Measurements from ENCODE around the gene ITGA3. TPM values are rescaled to one million over a fixed set of nuclear protein-coding genes. Genes with fewer than 3 reads are reported as not detected.

ITGA3 gene
- polyA plus RNA-seq, 3 donors = 89.8 to 104 (median 95.0) TPM

DNA sequence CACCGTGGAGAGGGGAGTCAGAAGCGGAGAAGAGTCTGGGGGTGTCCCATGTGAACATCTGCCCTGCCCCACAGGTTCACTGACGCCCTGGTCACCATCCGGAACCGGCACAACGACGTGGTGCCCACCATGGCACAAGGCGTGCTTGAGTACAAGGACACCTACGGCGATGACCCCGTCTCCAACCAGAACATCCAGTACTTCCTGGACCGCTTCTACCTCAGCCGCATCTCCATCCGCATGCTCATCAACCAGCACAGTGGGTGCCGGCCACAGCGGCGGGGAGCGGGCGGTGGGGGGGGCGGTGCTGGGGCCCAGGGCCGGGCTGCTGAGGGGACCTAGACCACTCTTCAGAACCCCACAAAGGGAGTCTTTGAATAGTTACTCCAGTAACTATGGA, 49.9 kb downstream of the ITGA3 start:
- DNase-seq (ENCODE audit: low read depth in 3 of 3, low spot score in 2 of 3) = no peak

DNA sequence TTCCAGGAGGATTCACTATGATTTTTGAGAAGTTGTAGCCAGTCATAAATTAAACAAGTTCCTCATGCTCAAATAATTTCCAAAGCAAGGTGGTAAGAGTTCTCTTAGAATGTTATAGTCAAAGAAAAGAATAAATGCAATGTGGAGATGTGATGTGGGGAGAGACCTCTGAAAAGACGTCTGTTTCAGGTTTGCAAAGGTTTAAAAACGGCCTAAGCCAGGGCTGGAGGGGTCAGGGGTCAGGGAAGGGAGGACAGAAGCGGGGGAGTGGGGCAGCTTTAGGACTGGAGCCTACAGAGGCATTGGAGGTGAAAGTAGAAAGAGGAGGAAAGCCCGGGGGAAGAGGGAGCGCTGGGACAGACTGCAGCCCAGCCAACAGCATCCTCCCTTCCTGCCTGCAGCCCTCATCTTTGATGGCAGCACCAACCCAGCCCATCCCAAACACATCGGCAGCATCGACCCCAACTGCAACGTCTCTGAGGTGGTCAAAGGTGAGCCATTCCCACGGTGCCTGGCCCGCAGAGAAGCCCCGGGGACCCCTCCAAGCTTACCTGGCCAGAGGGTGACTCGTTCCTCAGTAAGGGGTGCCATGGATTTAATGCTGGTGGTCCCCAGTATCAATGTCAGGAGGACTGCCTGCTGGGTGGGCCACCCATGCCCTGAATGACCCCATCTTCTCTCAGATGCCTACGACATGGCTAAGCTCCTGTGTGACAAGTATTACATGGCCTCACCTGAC, 50.7 kb downstream of the ITGA3 start:
- DNase-seq (ENCODE audit: low read depth in 3 of 3, low spot score in 2 of 3) = no peak

GRCh38 chr17:50107790-50108414, 52.0 kb downstream of the ITGA3 start:
- DNase-seq (ENCODE audit: low read depth in 3 of 3, low spot score in 2 of 3) = no peak

GRCh38 chr17:50108556-50108955, 52.6 kb downstream of the ITGA3 start:
- no peak for DNase-seq (ENCODE audit: low read depth in 3 of 3, low spot score in 2 of 3)

- DNase-seq (ENCODE audit: low read depth in 3 of 3, low spot score in 2 of 3) = no peak
Measured at GRCh38 chr17:50109207-50109606, 53.3 kb downstream of the ITGA3 start.

DNA sequence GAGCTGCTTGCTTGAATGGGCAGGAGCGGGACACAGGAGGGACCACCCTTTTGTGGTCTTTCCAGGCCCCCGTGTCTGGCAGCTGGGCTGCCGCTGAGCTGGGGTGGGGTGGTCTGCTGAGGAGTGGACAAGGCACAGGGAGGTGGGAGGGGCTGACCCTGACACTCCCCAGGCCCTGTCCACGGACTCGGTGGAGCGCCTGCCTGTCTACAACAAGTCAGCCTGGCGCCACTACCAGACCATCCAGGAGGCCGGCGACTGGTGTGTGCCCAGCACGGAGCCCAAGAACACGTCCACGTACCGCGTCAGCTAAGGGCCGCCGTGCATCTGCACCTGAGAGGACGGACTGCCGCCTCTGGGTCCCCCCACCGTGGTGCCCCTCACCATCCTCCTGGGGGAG, 53.9 kb downstream of the ITGA3 start:
- DNase-seq (ENCODE audit: low read depth in 3 of 3, low spot score in 2 of 3) = no peak

DNA sequence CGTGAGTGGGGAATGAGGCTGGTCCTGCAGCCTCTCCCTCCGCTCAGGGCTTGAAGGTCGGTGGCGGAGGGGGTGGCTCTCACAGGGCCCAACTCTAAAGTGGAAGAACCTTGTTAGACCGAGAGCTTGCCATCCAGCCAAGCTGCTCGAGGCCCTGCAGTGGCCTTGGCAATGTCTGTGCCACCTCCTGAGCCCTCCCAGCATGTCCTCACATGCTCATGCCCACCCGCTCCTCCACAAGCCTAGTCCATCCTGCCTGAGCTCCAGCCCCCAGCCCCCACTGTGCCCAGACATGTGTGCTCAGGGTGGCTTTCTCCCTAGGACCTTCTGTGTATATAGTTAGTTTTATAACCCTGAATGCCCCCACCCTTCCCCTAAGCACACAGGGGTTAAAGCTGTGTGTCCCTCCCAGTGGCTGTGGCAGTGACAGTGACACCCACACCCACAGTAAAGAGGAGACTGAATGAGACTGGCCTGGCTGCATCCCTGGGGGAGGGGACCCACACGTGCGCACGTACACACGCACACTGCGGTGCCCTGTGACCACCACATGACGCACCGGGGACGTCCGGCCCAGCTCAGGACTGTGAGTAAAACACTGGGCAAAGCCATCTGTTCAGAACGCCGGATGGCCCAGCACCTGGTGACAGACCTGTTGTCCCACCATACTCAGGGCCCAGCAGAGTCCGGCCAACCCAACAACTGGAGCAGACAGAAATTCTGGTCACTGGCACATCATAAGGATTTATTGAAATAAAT, 54.9 kb downstream of the ITGA3 start:
- no peak for DNase-seq (ENCODE audit: low read depth in 3 of 3, low spot score in 2 of 3)

DNA sequence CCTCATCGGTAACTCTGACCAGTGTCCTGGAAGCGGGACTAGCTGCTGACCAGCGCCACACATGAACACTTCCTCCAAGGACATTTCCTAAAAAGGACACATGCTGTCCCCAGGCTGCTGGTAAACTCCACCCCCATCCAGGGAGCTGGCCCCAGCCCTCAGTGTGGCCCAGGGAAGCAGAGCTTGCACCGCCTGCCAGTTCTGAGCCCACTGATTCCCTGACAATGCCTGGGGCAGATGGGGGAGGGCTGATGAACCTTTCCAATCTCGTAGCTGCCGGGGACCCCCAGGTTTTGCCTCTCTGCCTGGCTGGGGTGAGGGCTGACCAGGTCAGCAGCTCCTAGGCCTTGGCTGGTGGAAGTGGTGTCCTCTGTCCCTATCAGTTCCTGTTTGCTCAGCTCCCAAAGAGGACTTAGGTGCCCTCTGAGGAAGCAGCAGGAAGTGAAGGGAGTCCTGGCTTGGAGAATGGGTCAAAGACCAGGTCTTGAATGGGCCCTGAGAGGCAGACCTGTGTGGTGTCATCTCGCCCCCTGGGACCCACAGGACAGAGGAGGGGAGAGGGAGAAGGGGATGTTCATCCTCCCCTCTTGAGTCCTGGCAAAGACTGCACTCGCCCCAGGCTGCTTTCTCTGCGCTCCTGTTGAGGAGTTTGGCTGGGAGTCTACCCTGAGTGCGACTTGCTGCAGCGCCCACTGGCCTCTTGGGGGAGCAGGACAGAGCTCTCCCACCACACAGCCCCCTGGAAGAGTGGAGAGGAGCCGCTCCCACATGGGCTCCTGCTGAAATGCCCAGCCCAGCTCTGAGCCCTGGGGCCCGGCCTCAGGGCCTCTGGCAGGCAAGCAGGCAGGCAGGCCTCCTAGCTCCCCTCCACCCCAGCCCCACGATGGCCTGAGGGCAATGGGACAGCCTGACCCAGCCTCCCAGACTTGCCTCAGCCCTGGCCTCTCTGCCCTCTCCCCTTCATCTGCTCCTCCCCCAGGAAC, 56.1 kb downstream of the ITGA3 start:
- DNase-seq (ENCODE audit: low read depth in 3 of 3, low spot score in 2 of 3) = no peak

GRCh38 chr17:50112694-50113093, 56.8 kb downstream of the ITGA3 start:
- DNase-seq (ENCODE audit: low read depth in 3 of 3, low spot score in 2 of 3) = no peak

DNA sequence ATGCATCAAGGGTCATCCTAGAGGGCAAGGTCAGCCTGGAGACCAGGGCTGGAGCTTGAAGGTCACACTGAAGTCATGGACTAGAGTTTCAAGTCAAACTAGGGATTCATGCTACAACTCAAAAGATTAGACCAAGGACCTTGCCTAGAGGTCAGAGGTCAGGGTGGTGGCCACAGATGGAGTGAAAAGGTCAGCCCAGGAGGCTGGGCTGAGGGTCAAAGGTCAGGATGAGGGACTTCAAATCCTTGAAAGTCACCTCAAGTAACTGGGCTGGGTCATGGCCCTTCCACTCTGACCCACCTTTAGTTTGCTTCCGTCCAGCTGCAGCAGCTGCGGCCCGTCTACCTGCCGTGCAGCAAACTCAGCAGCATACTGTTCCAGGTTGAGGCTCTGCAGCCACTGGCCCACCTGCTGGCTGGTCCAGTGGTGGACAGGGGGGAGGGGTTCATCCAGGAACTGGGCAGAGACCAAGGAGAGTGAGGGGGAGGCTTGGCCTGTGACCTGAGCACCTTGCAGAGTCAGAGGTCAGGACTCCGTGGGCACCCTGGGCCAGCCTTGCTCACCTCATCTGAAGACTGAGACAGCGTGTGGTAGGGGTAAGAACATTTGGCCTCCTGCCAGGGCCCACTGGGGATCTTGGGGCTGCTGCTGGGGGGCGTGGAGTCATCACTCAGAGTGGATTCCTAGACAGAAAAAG, 57.9 kb downstream of the ITGA3 start:
- no peak for DNase-seq (ENCODE audit: low read depth in 3 of 3, low spot score in 2 of 3)

DNA sequence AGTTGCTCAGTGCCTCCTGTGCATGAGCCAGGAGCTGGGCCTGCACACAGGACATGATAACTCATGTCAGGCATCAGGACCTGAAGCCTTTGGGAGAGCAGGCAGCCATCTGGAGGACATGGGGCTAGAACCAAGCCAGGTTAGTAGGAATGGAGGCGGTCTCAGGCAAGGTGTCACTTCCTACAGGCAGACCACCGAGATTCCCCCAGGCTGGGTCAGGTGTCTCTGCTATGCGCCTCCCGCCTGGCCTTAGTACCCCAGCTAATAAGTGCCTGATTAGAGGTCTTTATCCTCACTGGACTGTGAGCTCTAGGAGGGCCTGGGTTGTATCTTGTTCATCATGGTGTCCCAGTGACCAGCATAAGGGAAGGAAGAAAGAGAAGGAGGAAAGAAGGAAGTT, 58.5 kb downstream of the ITGA3 start:
- no peak for DNase-seq (ENCODE audit: low read depth in 3 of 3, low spot score in 2 of 3)

DNA sequence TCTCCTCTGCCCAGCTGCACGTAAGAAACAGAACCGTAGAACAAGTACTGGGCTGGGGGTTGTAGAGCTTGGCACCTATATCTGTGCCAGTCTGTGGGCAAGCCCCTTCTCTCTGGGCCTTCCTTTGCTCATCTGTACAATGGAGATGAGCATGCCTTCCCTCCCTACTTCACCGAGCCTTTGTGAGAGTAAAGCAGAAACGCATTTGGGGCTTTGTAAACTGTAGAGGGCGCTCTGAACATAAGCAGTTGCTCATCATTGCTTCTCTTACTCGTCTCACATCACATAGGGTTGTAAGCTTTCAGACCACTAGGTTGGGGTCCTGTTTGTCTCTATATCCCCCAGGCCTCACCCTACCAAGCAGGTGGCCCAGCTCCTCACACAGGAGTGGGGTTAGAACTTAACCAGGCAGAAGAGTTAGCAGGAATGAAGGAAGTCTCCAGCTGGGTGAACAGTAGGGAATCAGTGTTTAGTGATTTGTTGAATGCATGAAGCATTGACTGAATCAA, 59.0 kb downstream of the ITGA3 start:
- no peak for DNase-seq (ENCODE audit: low read depth in 3 of 3, low spot score in 2 of 3)

GRCh38 chr17:50115756-50116155, 59.8 kb downstream of the ITGA3 start:
- DNase-seq (ENCODE audit: low read depth in 3 of 3, low spot score in 2 of 3) = no peak

DNA sequence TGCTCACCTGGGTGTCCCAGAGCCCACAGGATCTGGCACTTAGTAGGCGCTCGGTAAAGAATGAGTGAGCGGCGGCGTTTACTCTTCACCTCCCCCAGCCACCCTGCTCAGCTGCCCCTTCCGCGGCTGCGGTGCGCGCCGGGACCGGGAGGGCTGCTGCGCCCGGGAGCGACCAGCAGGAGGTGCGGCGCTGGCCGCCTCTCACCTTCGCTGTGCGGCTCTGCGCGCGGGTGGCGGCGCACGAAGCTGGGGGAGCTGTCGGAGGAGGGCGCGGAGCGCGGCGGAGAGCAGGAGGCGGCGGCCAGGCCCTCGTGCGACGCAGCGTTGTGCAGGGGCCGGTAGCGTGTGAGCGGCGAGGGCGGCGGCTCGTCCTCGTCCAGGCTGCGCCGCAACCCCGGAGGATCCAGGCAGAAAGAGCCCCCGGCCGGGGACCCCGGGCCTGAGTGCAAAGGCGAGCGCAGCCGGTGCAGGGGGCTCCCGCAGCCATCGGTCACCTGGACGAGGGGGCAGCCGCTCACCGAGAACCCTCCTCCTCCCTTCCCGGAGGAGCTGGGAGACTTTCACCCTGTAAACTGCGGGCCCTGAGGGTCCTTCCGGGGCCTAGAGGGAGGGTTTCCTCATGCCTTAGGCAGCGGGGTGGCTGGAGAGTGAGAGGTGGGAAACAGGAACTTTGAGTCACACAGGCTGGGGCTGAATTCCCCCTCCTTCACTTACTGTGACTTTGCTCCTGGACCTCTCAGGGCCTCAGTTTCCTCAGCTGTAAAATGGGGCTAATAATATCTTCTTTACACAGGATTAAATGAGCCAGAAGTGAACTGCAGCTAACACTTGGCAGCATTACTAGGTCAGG, 61.5 kb downstream of the ITGA3 start:
- no peak for DNase-seq (ENCODE audit: low read depth in 3 of 3, low spot score in 2 of 3)

GRCh38 chr17:50118076-50118827, 62.3 kb downstream of the ITGA3 start:
- no peak for DNase-seq (ENCODE audit: low read depth in 3 of 3, low spot score in 2 of 3)

DNA sequence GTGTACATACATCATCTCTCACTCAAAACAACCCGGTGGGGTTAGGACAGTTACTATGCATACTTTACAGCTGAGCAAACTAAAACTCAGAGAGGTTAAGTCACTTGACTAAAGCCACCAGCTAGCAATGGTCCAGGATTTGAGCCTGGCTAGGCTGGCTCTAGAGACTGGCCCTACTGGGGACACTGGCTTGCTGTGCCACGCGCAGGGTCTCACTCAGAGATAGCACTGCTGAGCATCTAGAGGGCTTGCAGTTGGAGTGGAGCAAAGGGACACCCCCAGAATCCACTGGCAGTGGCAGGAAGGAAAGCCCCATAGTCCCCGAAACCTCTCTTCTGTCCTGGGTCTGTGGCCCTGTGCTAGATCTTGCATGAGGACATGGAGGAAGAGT, 62.9 kb downstream of the ITGA3 start:
- DNase-seq (ENCODE audit: low read depth in 3 of 3, low spot score in 2 of 3) = no peak

DNA sequence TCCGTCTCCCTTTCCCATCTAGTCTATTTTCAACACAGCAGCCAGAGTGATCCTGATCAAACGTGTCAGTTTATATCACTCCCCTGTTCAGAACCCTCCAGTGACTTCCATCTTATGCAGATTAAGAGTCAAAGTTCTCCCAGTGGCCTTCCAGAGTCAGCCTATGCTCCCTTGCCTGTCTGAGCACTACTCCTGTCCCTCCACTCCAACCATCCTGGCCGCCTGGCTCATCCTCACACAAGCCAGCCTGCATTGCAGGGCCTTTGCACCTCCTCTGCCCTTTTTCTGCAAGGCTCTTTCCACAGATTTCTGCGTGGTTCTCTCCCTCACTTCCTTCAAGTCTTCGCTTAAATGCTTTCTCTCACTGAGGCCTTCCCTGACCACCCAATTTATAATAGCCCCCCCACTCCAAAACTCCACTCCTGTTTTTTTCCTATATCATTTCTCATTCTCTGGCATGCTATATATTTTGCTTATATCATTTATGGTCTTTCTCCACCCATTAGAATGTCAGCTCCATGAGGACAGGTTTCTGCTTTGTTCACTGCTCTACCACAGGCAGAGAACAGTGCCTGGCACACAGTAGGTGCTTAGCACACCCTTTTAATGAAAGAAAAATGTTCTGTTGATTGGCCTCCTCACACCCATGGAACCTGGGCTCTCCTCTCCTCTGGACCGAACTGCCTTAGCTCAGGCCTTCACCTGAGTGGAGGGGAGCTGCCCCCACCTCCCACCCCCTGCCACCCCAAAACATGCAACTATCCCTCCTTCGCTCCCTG, 64.8 kb downstream of the ITGA3 start:
- no peak for DNase-seq (ENCODE audit: low read depth in 3 of 3, low spot score in 2 of 3)

All from right renal cortex interstitium (tissue), 3 donors.